Mononuclear cell (primary cell): Measurements from ENCODE around the gene TMF1. TPM values are rescaled to one million over a fixed set of nuclear protein-coding genes. Genes with fewer than 3 reads are reported as not detected.

Experiments
- H3K27me3 ChIP-seq: 2 replicates; pipeline ENCODE4 v1.6.0; 2011; ENCODE audit warnings: low read length, control low read depth; ENCODE audit not compliant: insufficient read depth
- H3K4me1 ChIP-seq: 2 replicates; pipeline ENCODE4 v1.5.1; 2011; ENCODE audit warnings: mild to moderate bottlenecking, low read length, control low read depth; ENCODE audit not compliant: insufficient read depth
- H3K4me3 ChIP-seq: 2 replicates; pipeline ENCODE4 v1.5.1; 2011; ENCODE audit warnings: mild to moderate bottlenecking, low read length, moderate library complexity
- H3K9me3 ChIP-seq: 2 replicates; pipeline ENCODE4 v1.5.1; 2011; ENCODE audit warnings: low read depth, mild to moderate bottlenecking, control low read depth, low read length
- total RNA-seq: library from RNA; depleted of rRNA; stranded (reverse); fragments of >200 nt; gene quantifications from one replicate; pipeline ENCODE4 v1.2.3, GENCODE V29; 2012

TMF1 gene
- total RNA-seq, 1 donor = 81.4 TPM

DNA sequence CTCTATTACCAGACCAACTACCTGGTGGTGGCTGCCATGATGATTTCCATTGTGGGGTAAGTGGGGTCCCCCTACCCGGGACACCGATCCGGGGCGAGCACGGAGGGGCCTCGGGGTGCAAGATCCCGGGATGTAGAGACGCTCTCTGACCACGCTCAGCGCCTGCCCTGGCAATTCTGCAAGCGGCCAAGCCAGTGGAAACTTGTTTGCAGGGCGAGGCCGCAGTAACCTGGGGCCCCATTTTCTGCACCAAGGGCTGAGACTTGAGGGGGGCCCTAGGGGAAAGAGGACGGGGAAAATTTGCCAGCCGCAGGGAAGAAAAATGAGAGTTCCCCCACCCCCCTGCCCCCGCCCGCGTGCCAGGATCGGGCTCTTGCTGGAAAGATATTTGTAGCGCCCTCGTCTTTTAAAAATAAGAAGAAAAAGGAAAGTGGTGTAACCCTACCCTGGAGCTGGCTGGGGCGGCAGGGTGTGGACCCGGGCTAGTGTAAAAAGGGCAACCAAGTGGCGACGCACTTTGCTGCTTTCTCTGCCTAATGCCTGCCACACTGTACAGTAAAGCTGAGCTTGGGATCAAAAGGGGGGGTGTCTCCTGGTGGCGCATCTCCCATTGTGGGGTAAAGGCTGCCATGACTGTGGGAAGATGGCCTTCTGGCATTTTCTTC lies 33.2 kb upstream of the TMF1 start:
- H3K9me3 ChIP-seq = no peaks in the 10 kb centered on the region
- no peaks in the 10 kb centered on the region for H3K27me3 ChIP-seq
- peaks cover 80% of the 10 kb centered on the region for H3K4me1 ChIP-seq
- peak overlapping the region; percentile 94 for H3K4me3 ChIP-seq

- Histone ChIP-seq H3K9me3 (no peaks in the 10 kb centered on the region), H3K27me3 (no peaks in the 10 kb centered on the region), H3K4me1 (peaks cover 75% of the 10 kb centered on the region), H3K4me3 (peak within 1 kb of the TSS; percentile 94)
These were observed 32.4 kb upstream of the TMF1 start, which contains the start of gene ARL6IP5 for GRCh38 chr3:69084326-69085167. Gene ARL6IP5 (plus strand): TSS chr3:69084937. CDS start chr3:69085048, 111 bp downstream.

DNA sequence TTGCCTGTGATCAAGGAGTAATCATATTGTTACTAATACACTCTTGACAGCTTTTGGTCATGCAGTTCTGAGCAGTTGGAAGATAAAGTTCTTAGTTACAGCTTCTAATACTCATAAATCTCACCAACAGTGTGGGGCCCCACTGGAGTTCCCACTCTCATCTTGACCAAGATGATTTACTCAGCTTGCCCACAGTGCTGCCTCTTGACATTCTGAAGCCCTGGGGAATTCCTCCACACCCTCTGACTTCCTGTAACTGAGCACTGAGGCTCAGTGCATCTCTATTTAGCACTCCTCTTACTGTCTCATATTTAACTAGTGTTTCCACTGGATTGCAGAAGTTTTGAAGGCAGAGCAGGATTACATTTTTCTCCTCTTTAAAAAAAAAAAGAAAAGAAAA lies 30.7 kb upstream of the TMF1 start:
- no peaks in the 10 kb centered on the region for H3K9me3 ChIP-seq
- H3K27me3 ChIP-seq = no peaks in the 10 kb centered on the region
- H3K4me1 ChIP-seq = peaks cover 72% of the 10 kb centered on the region
- no peak overlapping the region for H3K4me3 ChIP-seq

- Histone ChIP-seq H3K4me3 (no peak overlapping the region), H3K9me3 (no peaks in the 10 kb centered on the region), H3K4me1 (peaks cover 72% of the 10 kb centered on the region), H3K27me3 (no peaks in the 10 kb centered on the region)
These were observed 30.2 kb upstream of the TMF1 start for GRCh38 chr3:69082361-69082760.

- H3K4me3 ChIP-seq = no peak overlapping the region
- H3K27me3 ChIP-seq = no peaks in the 10 kb centered on the region
- no peaks in the 10 kb centered on the region for H3K9me3 ChIP-seq
- peaks cover 66% of the 10 kb centered on the region for H3K4me1 ChIP-seq
These were observed 29.6 kb upstream of the TMF1 start for GRCh38 chr3:69081583-69082262.

DNA sequence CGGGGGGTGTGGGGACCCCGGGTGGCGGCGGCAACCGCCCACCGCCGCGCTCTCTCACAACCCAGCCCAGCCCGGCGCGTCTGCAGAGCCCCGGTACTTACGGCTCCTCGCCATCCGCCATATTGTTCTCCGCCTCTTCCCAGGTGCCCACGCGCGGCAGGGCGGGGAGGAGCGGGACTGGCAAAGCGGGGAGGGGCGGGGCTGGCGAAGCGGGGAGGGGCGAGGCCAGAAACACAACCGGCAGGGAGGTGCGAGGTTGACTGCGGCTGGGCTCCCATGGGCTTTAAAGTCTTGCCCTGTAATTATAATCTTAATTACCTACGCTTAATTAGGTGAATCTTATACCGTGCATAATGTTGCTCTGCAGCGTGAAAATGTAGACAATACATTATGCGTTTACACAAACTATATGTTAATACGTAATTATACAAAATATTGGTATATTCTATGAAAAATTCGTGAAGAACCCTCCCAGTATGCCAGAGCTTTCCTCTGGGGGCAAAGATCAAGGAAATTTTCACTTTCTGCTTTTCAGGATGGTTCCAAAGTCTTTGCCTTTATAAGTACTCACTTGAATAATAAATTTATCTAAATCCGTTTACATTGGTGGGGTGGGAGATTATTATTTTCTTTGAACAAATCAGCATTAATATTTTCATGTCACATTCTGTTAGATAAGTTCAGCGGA lies 28.2 kb upstream of the TMF1 start, which contains the start of gene UBA3:
UBA3 (minus strand) TSS at position 133 of the 688 bp plus-strand sequence; CDS start at position 121, 12 bp downstream.
- Histone ChIP-seq H3K9me3 (no peaks in the 10 kb centered on the region), H3K4me1 (peaks cover 61% of the 10 kb centered on the region), H3K27me3 (no peaks in the 10 kb centered on the region), H3K4me3 (peak within 1 kb of the TSS; percentile 82)

GRCh38 chr3:69079269-69080159 lies 27.4 kb upstream of the TMF1 start:
- peak overlapping the region; percentile 82 for H3K4me3 ChIP-seq
- peaks cover 60% of the 10 kb centered on the region for H3K4me1 ChIP-seq
- no peaks in the 10 kb centered on the region for H3K27me3 ChIP-seq
- no peaks in the 10 kb centered on the region for H3K9me3 ChIP-seq

DNA sequence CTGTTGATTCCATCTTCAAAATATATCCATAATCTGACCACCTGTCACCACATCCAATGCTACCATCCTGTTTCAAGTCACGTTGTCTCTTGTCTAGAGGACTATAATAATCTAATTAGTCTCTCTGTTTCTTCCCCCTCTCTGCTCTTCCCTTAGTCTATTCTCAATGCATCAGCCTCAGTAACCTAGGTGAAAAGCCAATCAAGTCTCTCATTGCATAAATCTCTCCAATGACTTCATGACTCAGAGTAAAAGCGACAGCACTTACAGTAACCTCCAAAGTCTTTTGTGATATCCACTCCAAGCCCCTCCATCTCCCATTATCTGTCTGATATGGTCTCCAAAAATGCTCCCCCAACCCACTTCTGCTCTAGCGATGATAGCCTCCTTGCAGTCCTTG lies 20.8 kb upstream of the TMF1 start:
- no peaks in the 10 kb centered on the region for H3K27me3 ChIP-seq
- no peaks in the 10 kb centered on the region for H3K9me3 ChIP-seq
- no peak overlapping the region for H3K4me3 ChIP-seq
- peaks cover 15% of the 10 kb centered on the region for H3K4me1 ChIP-seq

DNA sequence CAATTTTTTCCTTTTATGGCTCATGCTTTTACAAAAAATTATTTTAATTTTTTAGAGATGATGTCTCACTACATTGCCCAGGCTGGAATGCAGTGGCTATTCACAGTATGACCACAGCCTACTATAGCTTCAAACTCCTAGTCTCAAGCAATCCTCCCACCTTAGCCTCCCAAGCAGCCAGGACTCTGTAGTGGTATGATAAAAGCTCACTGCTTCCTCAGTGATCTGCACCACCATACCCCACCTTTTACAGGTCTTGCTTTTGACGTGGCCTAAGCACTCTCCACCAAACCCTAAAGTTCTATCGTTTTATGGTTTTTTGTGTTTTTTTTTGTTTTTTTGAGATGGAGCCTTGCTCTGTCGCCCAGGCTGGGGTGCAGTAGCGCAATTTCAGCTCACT lies 14.0 kb upstream of the TMF1 start:
- H3K4me1 ChIP-seq = peaks cover 6% of the 10 kb centered on the region
- H3K4me3 ChIP-seq = no peak overlapping the region
- H3K9me3 ChIP-seq = no peaks in the 10 kb centered on the region
- H3K27me3 ChIP-seq = no peaks in the 10 kb centered on the region

DNA sequence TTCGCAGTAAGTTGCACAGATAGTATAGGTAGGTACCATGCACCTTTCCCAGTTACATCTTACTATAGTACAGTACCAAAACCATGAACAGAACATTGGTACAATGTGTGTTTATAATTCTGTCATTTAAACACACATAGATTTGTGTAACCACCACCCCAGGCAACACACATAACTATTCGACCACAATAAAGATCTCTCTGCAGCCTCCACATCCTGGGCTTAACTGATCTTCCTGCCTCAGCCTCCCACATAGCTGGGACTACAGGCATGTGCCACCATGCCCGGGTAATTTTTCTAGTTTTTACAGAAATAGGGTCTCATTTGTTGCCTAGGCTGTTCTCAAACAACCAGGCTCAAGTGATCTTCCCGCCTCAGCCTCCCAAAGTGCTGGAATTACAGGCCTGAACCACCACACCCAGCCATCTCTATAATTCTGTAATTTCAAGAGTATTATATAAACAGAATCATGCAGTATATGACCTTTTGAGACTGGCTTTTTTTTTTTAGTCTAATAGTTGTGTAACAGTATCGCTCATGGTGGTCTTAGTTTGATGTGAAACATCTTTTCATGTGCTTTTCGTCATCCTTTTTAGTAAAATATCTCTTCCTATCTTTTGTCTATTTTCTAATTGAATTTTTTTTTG lies 13.3 kb upstream of the TMF1 start:
- no peaks in the 10 kb centered on the region for H3K9me3 ChIP-seq
- H3K4me3 ChIP-seq = no peak overlapping the region
- H3K4me1 ChIP-seq = peaks cover 6% of the 10 kb centered on the region
- H3K27me3 ChIP-seq = no peaks in the 10 kb centered on the region

DNA sequence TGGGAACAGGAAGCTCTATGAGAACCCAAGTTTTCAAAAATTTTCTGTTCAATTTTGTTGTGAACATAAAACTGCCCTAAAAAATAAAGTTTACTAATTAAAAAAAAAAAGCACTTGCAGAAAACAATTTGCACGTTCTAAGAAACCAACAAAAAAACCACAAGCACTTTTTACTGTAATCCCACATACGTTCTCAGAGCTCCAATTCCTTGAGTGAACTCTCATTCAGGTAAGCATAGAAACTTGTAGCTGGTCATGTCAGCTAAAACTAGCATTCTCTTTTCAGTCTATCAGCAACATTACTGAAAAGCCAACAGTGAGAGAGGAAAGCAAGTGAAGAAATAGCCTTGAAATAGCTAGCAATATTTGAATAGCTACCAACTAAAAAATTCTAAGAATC lies 11.5 kb upstream of the TMF1 start:
- H3K9me3 ChIP-seq = no peaks in the 10 kb centered on the region
- H3K4me1 ChIP-seq = peaks cover 14% of the 10 kb centered on the region
- no peak overlapping the region for H3K4me3 ChIP-seq
- no peaks in the 10 kb centered on the region for H3K27me3 ChIP-seq

DNA sequence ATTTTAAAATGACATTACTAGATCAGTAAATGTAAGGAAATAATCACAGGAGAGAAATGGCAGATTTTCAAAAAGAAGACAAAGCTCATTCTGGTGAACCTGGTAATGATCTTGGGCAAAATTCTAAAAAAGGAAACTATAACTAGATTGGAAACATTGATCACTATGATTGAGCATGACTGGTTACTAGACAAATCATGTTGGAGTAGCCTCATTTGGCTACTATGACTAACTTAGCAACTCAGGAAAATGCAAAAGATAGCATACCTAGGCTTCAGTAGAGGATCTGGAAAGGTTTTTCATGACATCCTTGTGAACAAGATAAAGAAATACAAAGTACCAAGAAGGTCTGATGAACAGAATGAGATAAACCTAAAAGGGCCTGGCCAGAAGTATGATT lies 7.6 kb upstream of the TMF1 start:
- Histone ChIP-seq H3K9me3 (no peaks in the 10 kb centered on the region), H3K4me3 (no peak overlapping the region), H3K27me3 (no peaks in the 10 kb centered on the region), H3K4me1 (peaks cover 16% of the 10 kb centered on the region)

- Histone ChIP-seq H3K4me1 (peaks cover 16% of the 10 kb centered on the region), H3K4me3 (no peak overlapping the region), H3K9me3 (no peaks in the 10 kb centered on the region), H3K27me3 (no peaks in the 10 kb centered on the region)
These were observed 6.8 kb upstream of the TMF1 start for GRCh38 chr3:69058947-69059224.
